Adrenal gland (tissue), 5 donors: ENCODE data around the gene NUDCD3.

Experiments
- POLR2A ChIP-seq, 2 donors: fragments of 450-650 bp; IDR thresholded peaks; one replicate each; pipeline ENCODE4 v1.6.1; 2017; ENCODE audit warnings: antibody characterized with exemption in 2 of 2, mild to moderate bottlenecking in 2 of 2, moderate library complexity in 1 of 2
- TF ChIP-seq, protein P1 (sequence below), 6 experiments: fragments of 450-650 bp in 4 of 6; fragments of 200-600 bp in 2 of 6; sonication (generic) in 1 of 6; IDR thresholded peaks; 1 replicate in 5 of 6; 2 replicates in 1 of 6; pipeline versions ENCODE4 v1.5.1 to v1.8.0; 2016 to 2021; ENCODE audit warnings: antibody characterized with exemption in 6 of 6, mild to moderate bottlenecking in 2 of 6, moderate library complexity in 1 of 6
- donor health status: DM: no; HTN: no; CAD: no.

GRCh38 chr7:44383566-44383965 lies 106.9 kb downstream of the NUDCD3 start:
- TF ChIP-seq, protein P1, sequence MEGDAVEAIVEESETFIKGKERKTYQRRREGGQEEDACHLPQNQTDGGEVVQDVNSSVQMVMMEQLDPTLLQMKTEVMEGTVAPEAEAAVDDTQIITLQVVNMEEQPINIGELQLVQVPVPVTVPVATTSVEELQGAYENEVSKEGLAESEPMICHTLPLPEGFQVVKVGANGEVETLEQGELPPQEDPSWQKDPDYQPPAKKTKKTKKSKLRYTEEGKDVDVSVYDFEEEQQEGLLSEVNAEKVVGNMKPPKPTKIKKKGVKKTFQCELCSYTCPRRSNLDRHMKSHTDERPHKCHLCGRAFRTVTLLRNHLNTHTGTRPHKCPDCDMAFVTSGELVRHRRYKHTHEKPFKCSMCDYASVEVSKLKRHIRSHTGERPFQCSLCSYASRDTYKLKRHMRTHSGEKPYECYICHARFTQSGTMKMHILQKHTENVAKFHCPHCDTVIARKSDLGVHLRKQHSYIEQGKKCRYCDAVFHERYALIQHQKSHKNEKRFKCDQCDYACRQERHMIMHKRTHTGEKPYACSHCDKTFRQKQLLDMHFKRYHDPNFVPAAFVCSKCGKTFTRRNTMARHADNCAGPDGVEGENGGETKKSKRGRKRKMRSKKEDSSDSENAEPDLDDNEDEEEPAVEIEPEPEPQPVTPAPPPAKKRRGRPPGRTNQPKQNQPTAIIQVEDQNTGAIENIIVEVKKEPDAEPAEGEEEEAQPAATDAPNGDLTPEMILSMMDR (IDR thresholded peaks at IDR 0.05), result no peak
- no peak for TF ChIP-seq POLR2A (IDR thresholded peaks at IDR 0.05)
